Caco-2 (cell line): ENCODE results near the gene NT5E. TPM values are rescaled to one million over a fixed set of nuclear protein-coding genes. Genes with fewer than 3 reads are reported as not detected.

Experiments used
- BruUV-seq: library from RNA; stranded (reverse); fragments of 400-500 nt; replicated peaks from 2 replicates; lab custom pipeline; 2021; lab: Mats Ljungman, UMichigan
- CTCF ChIA-PET: fragments of 300-600 bp; sonication (Branson Sonifier 250); formaldehyde crosslinking; loops from one replicate; lab custom pipeline; 2022; ENCODE audit warnings: antibody characterized with exemption; lab: Charles Lee
- POLR2A ChIA-PET: fragments of 300-600 bp; sonication (Branson Sonifier 250); formaldehyde crosslinking; loops from one replicate; lab custom pipeline; 2022; ENCODE audit warnings: antibody characterized with exemption; lab: Charles Lee
- DNase-seq, 2 experiments: peaks; one replicate each; pipeline versions ENCODE4 v3.0.0 to v3.0.0-alpha.2; 2020 to 2022
- H3K27me3 ChIP-seq: replicated peaks from 2 replicates; pipeline ENCODE4 v1.6.0; 2011; ENCODE audit warnings: low read length; ENCODE audit not compliant: control insufficient read depth, insufficient read depth
- H3K36me3 ChIP-seq: 2 replicates; pipeline ENCODE4 v1.5.1; 2011; ENCODE audit warnings: low read length; ENCODE audit not compliant: control insufficient read depth, insufficient read depth
- H3K4me1 ChIP-seq: fragments of 250-450 bp; sonication (Bioruptor Pico); 2 replicates; pipeline ENCODE4 v1.5.1; 2020; ENCODE audit warnings: mild to moderate bottlenecking
- H3K4me3 ChIP-seq: 2 replicates; pipeline ENCODE4 v1.5.1; 2011; ENCODE audit warnings: low read depth, mild to moderate bottlenecking, control low read depth, low read length
- H3K9me3 ChIP-seq: fragments of 250-450 bp; sonication (Bioruptor Pico); 2 replicates; pipeline ENCODE4 v1.5.1; 2020; ENCODE audit warnings: mild to moderate bottlenecking, moderate library complexity
- H3K27ac Mint-ChIP-seq: one replicate; pipeline ENCODE4 v1.8.0; 2022; ENCODE audit warnings: mixed read lengths; ENCODE audit not compliant: unreplicated experiment
- H3K27me3 Mint-ChIP-seq: one replicate; pipeline ENCODE4 v1.8.0; 2022; ENCODE audit warnings: mixed read lengths; ENCODE audit not compliant: insufficient read depth, unreplicated experiment
- H3K36me3 Mint-ChIP-seq: one replicate; pipeline ENCODE4 v1.8.0; 2022; ENCODE audit warnings: mild to moderate bottlenecking, mixed read lengths; ENCODE audit not compliant: insufficient read depth, unreplicated experiment
- H3K4me1 Mint-ChIP-seq: one replicate; pipeline ENCODE4 v1.8.0; 2022; ENCODE audit warnings: low read depth, mixed read lengths; ENCODE audit not compliant: unreplicated experiment
- H3K4me3 Mint-ChIP-seq: one replicate; pipeline ENCODE4 v1.8.0; 2022; ENCODE audit warnings: mild to moderate bottlenecking, moderate library complexity, mixed read lengths; ENCODE audit not compliant: unreplicated experiment
- H3K9me3 Mint-ChIP-seq: one replicate; pipeline ENCODE4 v1.8.0; 2022; ENCODE audit warnings: mixed read lengths; ENCODE audit not compliant: unreplicated experiment
- intact Hi-C: fragments of 100-400 bp; cut with micrococcal nuclease; formaldehyde crosslinking; loops from one replicate; pipeline ENCODE4 v1.10.0; 2022; ENCODE audit not compliant: unreplicated experiment
- total RNA-seq: library from RNA; stranded (reverse); gene quantifications from 2 replicates; pipeline ENCODE4 v1.2.3, GENCODE V29; 2022
- TF ChIP-seq, protein P1 (sequence below), 2 experiments: fragments of 200-600 bp in 1 of 2; IDR thresholded peaks; 1 replicate in 1 of 2; 2 replicates in 1 of 2; pipeline versions ENCODE4 v1.5.1 to v1.8.0; 2011 to 2022; ENCODE audit warnings: antibody characterized with exemption in 1 of 2, control low read depth in 1 of 2, inconsistent platforms in 1 of 2, low read depth in 1 of 2, low read length in 1 of 2, mild to moderate bottlenecking in 1 of 2, moderate library complexity in 1 of 2; ENCODE audit not compliant: insufficient read depth in 1 of 2, severe bottlenecking in 1 of 2, unreplicated experiment in 1 of 2

NT5E gene
- total RNA-seq, 1 experiment from 2014 or later: 1.0 TPM

DNA sequence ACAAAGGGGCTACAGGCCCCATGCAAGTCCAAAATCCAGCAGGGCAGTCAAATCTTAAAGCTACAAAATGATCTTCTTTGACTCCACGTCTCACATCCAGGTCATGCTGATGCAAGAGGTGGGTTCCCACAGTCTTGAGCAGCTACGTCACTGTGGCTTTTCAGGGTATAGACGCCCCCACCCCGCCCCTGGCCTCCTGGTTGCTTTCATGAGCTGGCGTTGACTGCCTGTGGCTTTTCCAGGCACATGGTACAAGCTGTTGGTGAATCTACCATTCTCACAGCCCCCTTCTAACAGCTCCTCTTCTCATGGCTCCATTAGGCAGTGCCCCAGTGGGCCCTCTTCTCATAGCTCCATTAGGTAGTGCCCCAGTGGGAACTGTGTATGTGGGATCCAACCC, 47.0 kb downstream of the NT5E start:
- no peak for DNase-seq
- TF ChIP-seq, protein P1, sequence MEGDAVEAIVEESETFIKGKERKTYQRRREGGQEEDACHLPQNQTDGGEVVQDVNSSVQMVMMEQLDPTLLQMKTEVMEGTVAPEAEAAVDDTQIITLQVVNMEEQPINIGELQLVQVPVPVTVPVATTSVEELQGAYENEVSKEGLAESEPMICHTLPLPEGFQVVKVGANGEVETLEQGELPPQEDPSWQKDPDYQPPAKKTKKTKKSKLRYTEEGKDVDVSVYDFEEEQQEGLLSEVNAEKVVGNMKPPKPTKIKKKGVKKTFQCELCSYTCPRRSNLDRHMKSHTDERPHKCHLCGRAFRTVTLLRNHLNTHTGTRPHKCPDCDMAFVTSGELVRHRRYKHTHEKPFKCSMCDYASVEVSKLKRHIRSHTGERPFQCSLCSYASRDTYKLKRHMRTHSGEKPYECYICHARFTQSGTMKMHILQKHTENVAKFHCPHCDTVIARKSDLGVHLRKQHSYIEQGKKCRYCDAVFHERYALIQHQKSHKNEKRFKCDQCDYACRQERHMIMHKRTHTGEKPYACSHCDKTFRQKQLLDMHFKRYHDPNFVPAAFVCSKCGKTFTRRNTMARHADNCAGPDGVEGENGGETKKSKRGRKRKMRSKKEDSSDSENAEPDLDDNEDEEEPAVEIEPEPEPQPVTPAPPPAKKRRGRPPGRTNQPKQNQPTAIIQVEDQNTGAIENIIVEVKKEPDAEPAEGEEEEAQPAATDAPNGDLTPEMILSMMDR (IDR thresholded peaks at IDR 0.05; ENCODE audit: insufficient read depth in 1 of 2, low read depth in 1 of 2, low read length in 1 of 2, severe bottlenecking in 1 of 2, unreplicated experiment in 1 of 2): no peak
- BruUV-seq: no TSS peak
- ChIA-PET CTCF (no interaction called here), POLR2A (no interaction called here)
- Mint-ChIP-seq H3K4me1 (no peaks in the 10 kb centered on the region), H3K27me3 (no peaks in the 10 kb centered on the region), H3K9me3 (peaks cover 23% of the 10 kb centered on the region), H3K36me3 (peaks cover 19% of the 10 kb centered on the region), H3K27ac (no peak overlapping the region), H3K4me3 (no peak overlapping the region)
- H3K4me1 ChIP-seq: no peaks in the 10 kb centered on the region
- intact Hi-C loops: no loop called here
- peaks cover 10% of the 10 kb centered on the region; the same call in 1 of the 2 replicates for H3K9me3 ChIP-seq
- no peaks in the 10 kb centered on the region for H3K36me3 ChIP-seq
- no peaks in the 10 kb centered on the region for H3K27me3 ChIP-seq
- no peak overlapping the region for H3K4me3 ChIP-seq

DNA sequence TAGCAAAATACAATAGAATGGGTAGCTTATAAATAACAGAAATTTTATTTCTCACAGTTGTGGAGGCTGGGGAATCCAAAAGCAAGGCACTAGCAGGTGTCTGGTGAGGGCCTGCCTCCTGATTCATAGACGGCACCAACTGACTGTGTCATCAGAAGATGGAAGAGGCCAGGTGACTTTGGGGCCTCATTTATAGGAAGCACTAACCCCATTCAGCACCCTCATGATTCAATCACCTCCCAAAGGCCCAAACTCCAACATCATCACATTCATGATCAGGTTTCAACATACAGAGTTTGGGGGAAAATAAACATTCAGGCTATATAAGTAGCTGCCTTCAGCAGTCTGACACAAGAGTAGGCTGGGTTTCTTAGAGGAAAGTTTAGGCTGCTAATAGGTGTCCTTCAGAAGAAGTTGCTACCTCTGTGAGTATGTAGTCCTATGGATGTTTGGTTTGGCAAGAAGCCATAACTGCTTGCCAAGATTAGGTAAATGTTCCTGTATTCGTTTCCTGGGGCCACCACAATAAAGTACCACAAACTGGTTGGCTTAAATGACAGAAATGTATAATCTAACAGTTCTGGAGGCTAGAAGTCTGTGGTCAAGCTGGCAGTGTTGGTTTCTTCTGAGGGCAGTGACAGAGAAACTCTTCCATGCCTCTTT, 48.8 kb downstream of the NT5E start:
- H3K27me3 Mint-ChIP-seq: no peaks in the 10 kb centered on the region
- ChIA-PET POLR2A (no interaction called here), CTCF (no interaction called here)
- Histone ChIP-seq H3K4me1 (no peaks in the 10 kb centered on the region), H3K9me3 (peaks cover 10% of the 10 kb centered on the region; the same call in 1 of the 2 replicates), H3K36me3 (no peaks in the 10 kb centered on the region), H3K27me3 (no peaks in the 10 kb centered on the region), H3K4me3 (no peak overlapping the region)
- peaks cover 19% of the 10 kb centered on the region for H3K36me3 Mint-ChIP-seq
- intact Hi-C loops: no loop called here
- H3K4me3 Mint-ChIP-seq: no peak overlapping the region
- TF ChIP-seq, protein P1 (IDR thresholded peaks at IDR 0.05; ENCODE audit: insufficient read depth in 1 of 2, low read depth in 1 of 2, low read length in 1 of 2, severe bottlenecking in 1 of 2, unreplicated experiment in 1 of 2): no peak
- H3K4me1 Mint-ChIP-seq: no peaks in the 10 kb centered on the region
- no peak for DNase-seq
- no TSS peak for BruUV-seq
- H3K9me3 Mint-ChIP-seq: peaks cover 23% of the 10 kb centered on the region
- H3K27ac Mint-ChIP-seq: no peak overlapping the region

DNA sequence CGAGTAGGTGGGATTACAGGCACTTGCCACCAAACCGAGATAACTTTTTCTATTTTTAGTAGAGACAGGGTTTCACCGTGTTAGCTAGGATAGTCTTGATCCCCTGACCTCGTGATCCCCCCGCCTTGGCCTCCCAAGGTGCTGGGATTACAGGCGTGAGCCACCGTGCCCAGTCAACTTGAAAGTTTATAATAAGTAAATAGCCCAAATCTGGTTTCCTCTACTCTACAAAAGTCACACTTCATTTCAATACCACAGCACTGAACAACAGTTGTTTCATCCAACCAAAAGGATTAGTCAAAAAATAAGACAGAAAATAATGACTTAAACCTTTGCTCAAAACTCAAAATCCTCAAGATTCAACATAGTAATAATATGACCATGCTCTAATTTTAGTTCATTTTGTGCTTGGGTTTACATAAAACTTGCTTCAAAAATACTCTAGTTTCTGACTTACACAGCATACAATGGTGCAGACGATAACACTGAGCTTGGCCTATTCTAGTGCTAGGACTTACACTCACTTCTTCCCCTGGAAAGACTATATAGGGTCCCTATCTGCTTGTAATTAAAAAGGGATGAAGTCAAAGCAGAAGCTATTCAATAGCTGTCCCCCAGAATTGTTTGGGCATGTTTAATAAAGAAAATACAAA, 56.7 kb downstream of the NT5E start:
- intact Hi-C loops: no loop called here
- TF ChIP-seq, protein P1 (IDR thresholded peaks at IDR 0.05; ENCODE audit: insufficient read depth in 1 of 2, low read depth in 1 of 2, low read length in 1 of 2, severe bottlenecking in 1 of 2, unreplicated experiment in 1 of 2): no peak
- no peaks in the 10 kb centered on the region for H3K4me1 Mint-ChIP-seq
- no peaks in the 10 kb centered on the region for H3K4me1 ChIP-seq
- ChIA-PET CTCF (no interaction called here), POLR2A (no interaction called here)
- H3K9me3 ChIP-seq: no peaks in the 10 kb centered on the region
- H3K4me3 Mint-ChIP-seq: no peak overlapping the region
- no peaks in the 10 kb centered on the region for H3K36me3 ChIP-seq
- H3K27me3 ChIP-seq: no peaks in the 10 kb centered on the region
- H3K36me3 Mint-ChIP-seq: peaks cover 16% of the 10 kb centered on the region
- H3K27ac Mint-ChIP-seq: no peak overlapping the region
- DNase-seq: no peak
- no peaks in the 10 kb centered on the region for H3K27me3 Mint-ChIP-seq
- H3K4me3 ChIP-seq: no peak overlapping the region
- H3K9me3 Mint-ChIP-seq: no peaks in the 10 kb centered on the region
- no TSS peak for BruUV-seq
